Spleen (tissue), 7 donors: Measurements from ENCODE around the gene EPC2.

ENCODE experiments used
- CTCF ChIP-seq, 11 experiments: fragments of 200-600 bp in 7 of 11; fragments of 450-650 bp in 4 of 11; sonication (generic) in 4 of 11; IDR thresholded peaks in 8 of 11; conservative IDR thresholded peaks in 3 of 11; 1 replicate in 7 of 11; 2 replicates in 4 of 11; pipeline versions ENCODE4 v1.4.0 to v1.8.0; 2016 to 2021; ENCODE audit warnings: antibody characterized with exemption in 11 of 11, inconsistent platforms in 4 of 11, mild to moderate bottlenecking in 1 of 11
- POLR2A ChIP-seq, 3 donors: fragments of 450-650 bp; IDR thresholded peaks; one replicate each; pipeline ENCODE4 v1.5.1; 2017; ENCODE audit warnings: antibody characterized with exemption in 3 of 3, mild to moderate bottlenecking in 1 of 3
- POLR2AphosphoS5 ChIP-seq, 3 donors: sonication (generic); formaldehyde crosslinking; IDR thresholded peaks; one replicate each; pipeline ENCODE4 v1.5.1; 2017; ENCODE audit warnings: antibody characterized with exemption in 3 of 3
- donor health status: DM: no; HTN: no; CAD: no; lungs with moderate emphysema.
- donor health status: DM: no; HTN: no; CAD: no.
- donor health status: DM: no; HTN: no; CAD: no.

- TF ChIP-seq CTCF (IDR thresholded peaks at IDR 0.05 in 8 of 11, conservative IDR thresholded peaks at IDR 0.05 in 3 of 11): no peak
- TF ChIP-seq POLR2A (IDR thresholded peaks at IDR 0.05): no peak
- no peak for TF ChIP-seq POLR2AphosphoS5 (IDR thresholded peaks at IDR 0.05)
Measured at GRCh38 chr2:148814860-148815419, 170.4 kb downstream of the EPC2 start.
